Hematopoietic multipotent progenitor cell (in vitro differentiated cells): ENCODE data around the gene PARP16. TPM values are rescaled to one million over a fixed set of nuclear protein-coding genes. Genes with fewer than 3 reads are reported as not detected.

Experiments used
- DNase-seq, 3 donors: peaks; one replicate each; pipeline ENCODE4 v3.0.0-alpha.2; 2011 to 2015; ENCODE audit warnings: low read depth in 2 of 3, low spot score in 2 of 3
- total RNA-seq: library from RNA; depleted of rRNA; stranded (reverse); fragments of >200 nt; gene quantifications from one replicate; pipeline ENCODE4 v1.2.3, GENCODE V29; 2012

The PARP16 gene, protein sequence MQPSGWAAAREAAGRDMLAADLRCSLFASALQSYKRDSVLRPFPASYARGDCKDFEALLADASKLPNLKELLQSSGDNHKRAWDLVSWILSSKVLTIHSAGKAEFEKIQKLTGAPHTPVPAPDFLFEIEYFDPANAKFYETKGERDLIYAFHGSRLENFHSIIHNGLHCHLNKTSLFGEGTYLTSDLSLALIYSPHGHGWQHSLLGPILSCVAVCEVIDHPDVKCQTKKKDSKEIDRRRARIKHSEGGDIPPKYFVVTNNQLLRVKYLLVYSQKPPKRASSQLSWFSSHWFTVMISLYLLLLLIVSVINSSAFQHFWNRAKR
- 13.7 TPM for total RNA-seq

DNA sequence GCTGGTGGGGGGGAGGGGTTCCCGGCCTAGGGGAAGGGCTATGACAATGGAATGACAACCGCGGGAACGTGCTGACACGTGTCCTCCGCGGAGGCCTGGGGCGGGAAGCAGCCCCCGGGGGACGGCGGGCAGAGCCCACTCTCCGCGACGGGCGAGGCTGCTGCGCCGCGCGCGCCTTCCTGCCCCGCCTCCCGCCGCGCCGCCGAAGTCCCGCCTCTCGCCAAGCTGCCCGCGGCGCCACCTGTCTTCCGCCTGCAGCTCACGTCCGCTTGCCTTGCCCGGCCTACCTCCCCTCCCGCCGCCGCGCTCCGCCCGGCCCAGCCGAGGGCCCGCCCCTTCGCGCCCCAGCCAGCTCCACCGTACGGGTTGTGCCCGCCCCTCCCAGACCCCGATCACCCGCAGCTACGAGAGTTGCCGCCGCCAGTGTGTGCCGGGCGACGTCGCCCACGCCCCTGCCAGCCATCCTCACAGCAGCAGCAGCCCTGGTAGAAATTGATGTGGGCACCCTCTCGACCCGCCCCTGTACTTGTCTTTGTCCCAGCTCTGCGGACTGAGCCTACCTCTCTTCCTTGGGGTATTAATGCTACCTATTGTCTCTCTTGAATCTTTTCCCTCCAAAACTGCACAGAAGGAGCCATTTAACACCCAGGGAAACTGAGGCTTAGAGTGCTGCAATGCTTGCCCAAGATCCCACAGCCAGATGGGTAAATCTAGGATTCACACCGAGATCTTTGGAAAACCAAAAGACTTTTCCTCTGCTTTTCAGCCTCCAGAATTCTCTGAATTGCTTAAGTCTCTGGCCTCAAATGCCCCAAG is at the start of gene PARP16:
PARP16 (minus strand) TSS at position 180 of the 816 bp plus-strand sequence. CDS start 457 bp downstream, outside the sequence.
- peak; percentile 75 to 93 (median 92) for DNase-seq

DNA sequence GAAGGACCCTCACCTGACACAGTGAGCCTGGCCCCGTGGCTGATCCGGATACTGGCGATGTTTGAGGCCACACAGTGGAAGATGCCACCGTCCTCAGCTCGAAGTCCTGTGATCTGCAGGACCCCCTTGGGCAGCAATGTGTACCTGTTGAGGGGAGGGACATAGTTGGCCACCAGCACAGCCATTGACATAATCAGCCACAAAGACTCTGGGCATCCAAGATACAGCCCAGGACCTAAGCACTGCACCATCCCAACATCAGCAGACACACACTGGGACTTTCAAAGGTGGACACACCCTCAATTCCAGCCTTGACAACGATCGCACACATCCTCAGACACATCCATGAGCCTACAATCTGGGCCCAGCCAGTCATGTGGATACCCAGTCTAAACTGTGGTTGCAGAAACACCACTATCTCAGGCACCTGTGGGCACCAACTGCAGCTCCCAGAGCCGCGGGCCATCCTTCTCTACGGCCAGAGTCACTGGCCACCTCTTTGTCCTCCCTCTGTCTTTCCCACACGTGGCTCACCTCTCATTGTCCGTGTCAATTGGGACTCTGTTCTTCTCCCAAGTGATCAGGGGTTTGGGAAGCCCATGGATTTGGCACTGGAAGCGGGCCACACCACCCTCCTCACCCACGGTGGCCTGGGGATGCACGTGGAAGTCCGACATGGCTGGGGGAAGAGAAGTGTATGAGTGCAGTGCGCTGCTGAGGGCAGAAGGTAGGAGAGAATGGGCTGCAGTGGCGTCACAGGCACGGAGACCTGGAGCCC is 48.8 kb upstream of the PARP16 start:
- DNase-seq = no peak

DNA sequence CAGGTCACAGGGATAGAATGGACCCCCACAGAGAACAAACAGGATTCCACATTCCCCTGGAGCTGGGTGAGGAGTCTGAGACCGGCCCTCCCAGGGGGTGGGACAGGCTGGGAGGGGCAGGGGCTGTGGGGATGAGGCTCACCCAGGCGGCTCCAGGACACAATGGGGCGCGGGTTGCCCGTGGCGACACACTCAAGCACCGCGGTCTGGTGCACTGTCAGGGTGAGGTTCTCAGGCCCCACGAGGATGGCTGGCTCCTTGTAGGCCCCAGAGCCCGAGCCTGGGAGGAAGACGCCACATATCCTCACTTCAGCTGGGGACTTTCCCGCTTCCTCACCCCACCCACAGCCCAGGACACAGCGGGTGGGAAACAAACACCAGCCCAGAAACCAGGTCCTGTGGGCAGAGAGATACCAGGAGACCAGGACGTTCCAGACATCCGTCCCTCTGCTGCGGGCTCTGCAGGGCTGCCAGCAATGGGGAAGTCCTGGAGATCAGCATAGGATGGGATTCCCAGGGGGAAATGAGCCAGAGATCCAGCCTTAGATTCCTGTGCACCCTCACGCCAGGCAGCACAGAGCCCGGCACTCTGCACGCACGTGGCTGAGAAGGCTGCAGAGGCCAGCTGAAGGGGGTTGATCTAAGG is 48.0 kb upstream of the PARP16 start:
- DNase-seq = no peak

DNA sequence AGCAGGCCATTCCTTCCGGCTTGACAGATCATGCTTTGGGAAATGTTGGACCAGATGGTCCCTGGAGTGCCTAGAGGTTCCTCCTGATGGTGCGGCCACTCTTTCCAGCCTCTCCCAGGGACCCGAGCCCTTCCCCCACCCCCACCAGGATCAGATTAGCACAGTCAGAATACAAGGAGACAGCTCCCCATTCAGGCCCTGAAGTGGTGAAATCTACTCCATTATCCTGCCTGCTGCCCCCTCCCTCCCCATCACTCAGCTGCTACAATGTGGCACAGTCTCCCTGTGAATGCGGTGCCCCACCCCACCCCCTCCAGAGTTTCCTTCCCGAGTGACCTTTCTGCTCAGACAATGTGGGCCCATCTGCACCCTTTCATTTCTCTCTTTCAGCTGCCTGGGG is 47.2 kb upstream of the PARP16 start:
- DNase-seq = no peak

DNA sequence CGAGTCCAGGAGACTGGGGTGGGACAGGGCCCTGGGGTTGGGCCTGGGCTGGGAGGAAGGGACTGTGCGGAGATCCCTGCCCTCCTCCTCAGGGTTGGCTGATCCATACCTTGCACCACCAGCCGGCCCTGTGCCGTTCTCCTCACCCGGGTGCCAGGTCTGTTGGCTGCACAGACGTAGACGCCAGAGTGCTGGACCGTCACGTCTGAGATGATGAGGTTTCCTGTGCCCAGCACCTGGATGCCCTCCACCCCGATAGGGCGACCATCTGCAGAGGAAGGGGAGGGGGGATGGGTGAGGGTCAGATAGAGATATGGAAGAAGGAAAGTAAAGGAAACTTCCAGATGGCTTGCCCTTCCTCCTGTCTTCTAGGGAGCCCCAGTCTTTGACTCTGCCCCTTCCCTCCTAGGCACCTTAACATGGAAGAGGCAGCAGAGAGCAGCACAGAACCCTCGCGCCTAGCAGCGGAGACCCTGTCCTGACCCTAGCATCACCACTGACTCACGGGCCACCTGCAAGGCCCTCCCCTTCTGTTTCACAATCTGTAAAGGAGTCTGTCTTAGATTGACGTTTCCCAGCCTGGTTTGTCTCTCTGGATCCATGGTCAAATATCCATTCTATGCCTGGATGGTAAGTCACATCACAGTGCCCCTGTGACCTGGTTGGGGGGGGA is 46.6 kb upstream of the PARP16 start:
- DNase-seq = no peak

DNA sequence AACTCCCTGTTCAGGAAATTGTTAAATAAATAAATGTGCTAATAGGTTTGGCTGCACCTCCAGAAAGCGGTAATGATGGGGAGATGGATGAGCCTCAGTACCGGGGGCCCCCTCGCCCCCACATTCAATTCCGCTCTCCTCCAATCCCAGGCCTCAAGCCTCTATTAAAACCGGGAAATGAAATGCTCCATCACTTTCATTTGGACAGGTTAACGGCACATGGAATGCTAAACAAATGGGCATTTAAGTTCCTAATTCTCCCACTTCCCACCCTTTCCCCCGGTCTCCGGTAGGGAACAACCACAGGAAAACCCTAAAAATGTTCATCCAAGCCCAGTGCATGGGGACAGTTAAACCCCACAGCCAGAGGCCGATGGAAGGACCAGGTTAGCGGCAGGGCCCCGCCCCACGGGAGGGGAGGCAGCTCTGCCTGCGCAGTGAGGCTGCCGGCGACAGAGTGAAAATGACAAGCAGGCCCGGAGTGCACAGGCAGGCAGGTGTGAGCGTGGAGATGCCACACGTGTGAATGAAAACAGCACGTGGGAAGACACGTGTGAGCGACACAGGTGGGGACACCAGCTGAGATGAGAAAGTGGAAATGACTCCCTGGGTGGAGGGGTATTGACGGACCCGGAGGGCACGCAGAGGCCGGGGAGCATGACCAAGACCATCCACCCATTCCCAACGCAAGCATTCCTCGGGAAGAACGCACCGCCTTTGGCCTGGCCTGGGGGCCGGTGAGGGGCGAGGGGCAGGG is 45.9 kb upstream of the PARP16 start:
- no peak for DNase-seq

- no peak for DNase-seq
These were observed 45.1 kb upstream of the PARP16 start for GRCh38 chr15:65331811-65332210.

DNA sequence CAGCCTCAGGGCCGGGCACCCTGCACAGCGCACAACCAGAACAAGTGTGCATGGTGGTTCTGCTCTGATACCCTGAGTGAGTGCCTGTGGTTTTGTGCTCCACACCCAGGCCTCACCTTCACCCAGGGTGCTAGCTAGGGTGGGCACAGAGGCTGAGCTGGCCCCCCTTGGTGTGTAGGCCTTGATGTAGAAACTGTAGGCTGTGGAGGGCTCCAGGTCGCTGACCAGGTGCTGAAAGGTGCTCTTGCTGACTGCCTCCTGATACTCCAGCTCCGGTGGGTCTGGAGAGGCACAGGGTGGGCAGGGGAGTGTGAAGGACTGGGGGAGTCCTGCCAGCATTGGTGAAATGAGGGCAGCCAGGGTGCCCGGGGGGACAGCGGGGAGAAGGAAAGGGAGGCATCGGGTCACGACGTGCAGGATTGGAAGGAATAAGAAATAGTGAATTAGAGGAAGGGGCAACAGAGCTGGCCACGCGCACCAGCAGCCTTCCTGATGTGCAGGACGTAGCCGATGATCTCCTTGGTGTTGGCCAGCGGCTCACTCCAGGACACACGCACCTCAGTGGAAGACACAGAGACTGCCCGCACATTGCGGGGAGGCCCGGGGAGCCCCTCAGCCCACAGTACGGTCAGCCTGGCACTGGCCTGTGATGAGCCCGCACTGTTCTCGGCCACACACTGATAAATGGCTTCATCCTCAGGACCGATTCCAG is 44.4 kb upstream of the PARP16 start:
- DNase-seq = no peak

DNA sequence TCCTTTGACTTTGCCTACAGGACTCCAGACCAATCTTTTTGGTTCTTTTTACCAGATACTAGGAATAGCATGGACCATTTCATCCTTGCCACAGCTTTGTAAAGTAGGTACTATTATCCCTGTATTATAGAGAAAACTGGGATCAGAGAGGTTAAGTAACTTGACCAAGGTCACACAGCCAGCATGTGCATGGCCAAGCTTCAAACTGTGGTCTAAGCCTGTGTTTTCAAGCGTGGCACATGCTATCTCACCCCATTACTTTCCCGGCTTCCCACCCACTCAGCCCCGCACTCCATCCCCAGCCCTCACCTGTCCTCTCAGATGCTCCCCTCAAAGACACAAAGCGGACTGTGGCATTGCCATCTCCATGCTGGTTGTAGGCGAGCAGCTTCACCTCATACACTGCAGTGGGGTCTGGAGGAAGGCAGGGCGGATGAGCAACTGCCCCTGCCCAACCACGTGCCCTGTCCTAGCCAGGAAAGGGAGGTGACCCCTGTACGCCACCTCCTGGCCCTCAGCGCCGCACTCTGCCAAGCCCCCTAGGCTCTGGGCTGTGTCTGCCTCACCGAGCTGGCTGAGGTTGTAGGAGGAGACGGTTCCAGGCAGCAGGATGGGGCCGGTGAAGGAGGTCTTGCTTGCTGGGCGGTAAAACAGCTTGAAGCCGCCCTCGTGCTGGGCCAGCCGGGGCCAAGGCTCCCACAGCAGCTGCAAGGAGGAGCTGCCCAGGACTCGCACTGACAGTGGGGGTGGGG is 43.5 kb upstream of the PARP16 start:
- no peak for DNase-seq

DNA sequence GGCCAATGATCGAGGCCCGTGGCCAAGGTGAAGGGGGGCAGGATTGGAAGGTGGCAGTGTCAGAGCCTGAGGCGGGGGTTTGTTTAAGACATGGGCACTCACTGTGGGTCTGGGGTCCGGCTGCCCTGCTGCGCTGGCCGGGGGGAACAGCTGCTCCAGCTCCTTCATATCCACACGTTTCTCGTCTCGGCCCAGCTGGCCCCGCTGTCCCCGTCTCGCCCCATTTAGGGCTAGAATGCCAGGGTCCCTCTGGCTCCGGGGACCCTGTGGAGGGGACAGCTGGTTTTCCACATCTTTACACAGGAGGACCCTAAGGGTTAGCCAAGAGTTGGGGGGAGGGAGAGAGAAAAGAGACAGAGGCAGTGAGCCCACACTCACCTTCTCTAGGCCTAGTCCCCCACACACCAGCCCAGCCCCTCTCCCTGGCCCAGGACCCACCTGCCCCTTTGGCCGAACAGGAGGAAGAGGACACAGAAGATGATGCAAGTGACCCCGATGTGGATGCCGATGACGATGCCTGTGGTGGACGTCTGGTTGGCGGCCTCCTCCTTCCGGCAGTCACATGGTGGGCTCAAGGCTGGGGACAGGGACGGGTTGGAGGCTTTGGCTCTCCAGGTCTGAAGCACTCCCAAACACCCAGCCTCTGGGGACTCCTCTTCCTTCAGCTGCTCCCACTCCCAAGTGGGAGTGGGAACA is 42.8 kb upstream of the PARP16 start:
- DNase-seq = no peak

GRCh38 chr15:65328506-65329287 is 42.0 kb upstream of the PARP16 start:
- no peak for DNase-seq

- DNase-seq = peak in 1 of 3 donors; percentile 45
These were observed 41.1 kb upstream of the PARP16 start for GRCh38 chr15:65327651-65328393.

GRCh38 chr15:65326818-65327217 is 40.1 kb upstream of the PARP16 start:
- DNase-seq = no peak

GRCh38 chr15:65326117-65326526 is 39.4 kb upstream of the PARP16 start:
- DNase-seq = peak in 1 of 3 donors; percentile 30

DNA sequence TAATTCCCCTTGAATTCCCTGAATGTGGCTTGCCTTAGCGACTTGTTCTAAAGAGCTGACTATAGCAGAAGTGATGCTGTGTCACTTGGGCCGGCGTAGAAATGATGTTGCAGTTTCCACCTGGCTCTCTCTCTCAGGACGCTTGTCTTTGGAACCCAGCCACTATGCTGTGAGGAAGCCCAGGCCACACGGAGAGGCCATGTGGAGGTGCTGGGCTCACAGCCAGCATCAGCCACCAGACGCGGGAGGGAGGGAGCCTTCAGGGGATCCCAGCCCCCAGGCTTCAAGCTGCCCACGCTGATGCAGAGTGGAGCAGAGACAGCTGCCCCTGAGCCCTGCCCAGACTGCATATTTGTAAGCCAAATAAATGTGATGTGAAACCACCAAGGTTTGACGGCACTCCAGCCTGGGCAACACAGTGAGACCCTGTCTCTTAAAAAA is 36.4 kb upstream of the PARP16 start:
- DNase-seq = peak in 2 of 3 donors; percentile 86 to 98

GRCh38 chr15:65318870-65319356 is 32.2 kb upstream of the PARP16 start:
- DNase-seq = peak in 2 of 3 donors; percentile 67 to 91
